Breast epithelium (tissue), 3 donors: ENCODE data around the gene ADAMTS18.

ENCODE experiments used
- CTCF ChIP-seq, 3 donors: fragments of 450-650 bp; IDR thresholded peaks; one replicate each; pipeline ENCODE4 v1.5.1; 2016 to 2017; ENCODE audit warnings: antibody characterized with exemption in 3 of 3, mild to moderate bottlenecking in 3 of 3, moderate library complexity in 3 of 3
- POLR2A ChIP-seq: fragments of 450-650 bp; IDR thresholded peaks from one replicate; pipeline ENCODE4 v1.6.1; 2016; ENCODE audit warnings: antibody characterized with exemption, mild to moderate bottlenecking, moderate library complexity
- POLR2AphosphoS5 ChIP-seq, 3 donors: sonication (generic); formaldehyde crosslinking; IDR thresholded peaks; one replicate each; pipeline ENCODE4 v1.6.1; 2017; ENCODE audit warnings: antibody characterized with exemption in 3 of 3

- no peak for TF ChIP-seq CTCF (IDR thresholded peaks at IDR 0.05)
- no peak for TF ChIP-seq POLR2A
- TF ChIP-seq POLR2AphosphoS5 (IDR thresholded peaks at IDR 0.05), result no peak
These were observed 22.2 kb upstream of the ADAMTS18 start for GRCh38 chr16:77457046-77457445.
